ENCODE data around the gene NAPA.
"Not testable (repeated sequence)": the region's sequence is repeated elsewhere in the genome, so short reads cannot be mapped to it uniquely, and the experiment has no call there.

NAPA gene

DNA sequence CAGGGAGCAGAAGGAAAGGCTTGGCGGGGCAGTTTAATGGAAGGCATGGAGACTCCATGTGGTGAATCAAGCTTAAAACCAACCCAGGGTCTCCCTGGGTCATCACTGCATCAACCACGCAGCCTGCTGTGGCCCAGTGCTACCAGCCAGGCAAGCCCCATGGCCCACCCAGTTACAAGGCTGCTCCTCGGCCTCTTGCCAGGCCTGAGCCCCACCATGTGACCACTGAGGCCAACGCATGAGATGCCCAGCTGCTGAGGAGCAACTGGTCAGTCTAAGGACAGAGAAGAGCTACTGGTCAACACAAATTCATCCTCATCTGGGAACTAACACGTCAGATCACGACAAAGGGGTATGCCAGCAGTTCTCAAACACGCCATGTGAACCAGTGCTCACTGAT lies 15.5 kb downstream of the NAPA start:
- no peak for DNase-seq

DNA sequence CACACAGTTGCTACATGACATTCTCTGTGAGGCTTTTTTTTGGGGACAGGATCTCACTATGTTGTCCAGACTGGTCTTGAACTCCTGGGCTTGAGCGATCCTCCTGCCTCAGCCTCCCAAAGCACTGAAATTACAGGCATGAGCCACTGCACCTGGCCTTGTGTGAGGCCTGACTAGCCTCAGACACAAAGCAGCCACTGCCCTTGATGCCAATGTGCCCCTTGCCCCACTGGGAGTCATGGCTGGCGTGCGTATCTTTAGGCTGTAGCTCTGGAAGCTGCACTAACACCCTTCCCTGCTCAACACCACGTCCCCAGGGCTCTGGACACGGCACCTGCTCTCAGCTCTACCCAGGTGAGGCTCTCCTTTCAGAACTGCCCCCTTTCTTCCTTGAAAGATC lies 16.3 kb downstream of the NAPA start:
- DNase-seq, result no peak

DNA sequence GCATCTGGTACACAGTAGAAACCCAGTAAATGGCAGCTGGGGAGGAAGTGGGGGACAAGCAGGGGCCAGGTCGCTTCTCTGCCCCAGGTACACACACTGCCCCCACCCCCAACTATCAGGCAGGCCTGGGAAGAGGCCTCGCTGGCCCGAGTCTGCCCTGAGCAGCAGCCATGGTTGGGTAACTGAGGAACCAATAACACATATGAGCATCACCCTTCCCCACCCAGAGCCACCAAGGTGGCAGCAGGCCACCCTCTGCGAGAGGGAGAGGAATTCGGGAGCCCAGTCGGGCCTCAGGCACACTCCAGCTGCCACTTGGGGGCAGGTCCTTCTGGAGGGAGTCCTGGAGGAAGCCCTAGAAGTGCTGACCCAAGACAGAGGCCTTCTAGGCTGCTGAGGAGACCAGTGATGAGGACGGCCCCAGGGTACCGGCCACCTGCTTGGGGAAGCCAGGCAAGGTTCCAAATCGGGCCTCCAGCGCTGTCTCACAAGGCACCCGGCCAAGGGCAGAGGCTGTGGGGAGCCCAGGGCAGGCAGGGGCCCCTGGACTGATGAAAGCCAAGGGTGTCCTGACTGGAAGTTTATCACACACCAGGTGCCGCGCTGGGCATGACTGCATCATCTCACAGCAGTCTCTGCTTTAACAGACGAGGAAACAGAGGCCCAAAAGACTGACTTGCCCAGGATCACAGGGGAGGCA lies 16.9 kb downstream of the NAPA start:
- no peak for DNase-seq

DNA sequence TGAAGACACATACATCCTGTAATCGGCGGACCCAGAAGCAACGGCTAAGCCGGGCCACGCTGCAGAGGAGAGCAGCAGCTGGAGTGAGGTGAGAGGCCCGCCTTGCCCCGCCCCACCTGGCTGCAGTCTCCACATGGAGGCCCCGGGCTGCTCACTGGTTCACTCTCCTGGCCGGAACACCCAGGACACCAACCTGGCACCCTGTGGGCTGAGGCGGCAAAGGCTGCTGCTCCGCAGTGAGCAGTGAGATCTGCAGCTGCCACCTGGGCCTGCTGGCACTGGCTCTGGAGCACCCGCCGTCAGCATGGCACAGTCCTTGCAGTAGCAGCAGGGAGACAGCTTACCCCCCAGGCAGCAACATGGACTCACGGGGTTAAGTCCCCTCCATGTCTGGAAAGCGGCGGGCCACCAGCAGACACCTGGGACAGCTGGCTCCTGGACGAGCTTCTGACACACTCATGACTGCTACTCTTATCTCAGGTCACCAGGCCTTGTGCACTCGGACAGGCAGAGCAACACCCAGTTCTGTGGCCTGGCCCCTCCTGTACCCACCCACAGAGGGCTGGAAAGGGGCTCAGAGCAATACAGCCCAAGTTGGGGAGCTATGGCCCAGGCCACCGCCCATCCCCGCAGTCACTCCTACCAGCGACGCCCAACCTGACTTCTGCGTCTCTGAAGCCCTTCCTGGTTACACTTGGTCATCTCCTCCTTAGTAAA lies 17.7 kb downstream of the NAPA start:
- DNase-seq, result no peak

DNA sequence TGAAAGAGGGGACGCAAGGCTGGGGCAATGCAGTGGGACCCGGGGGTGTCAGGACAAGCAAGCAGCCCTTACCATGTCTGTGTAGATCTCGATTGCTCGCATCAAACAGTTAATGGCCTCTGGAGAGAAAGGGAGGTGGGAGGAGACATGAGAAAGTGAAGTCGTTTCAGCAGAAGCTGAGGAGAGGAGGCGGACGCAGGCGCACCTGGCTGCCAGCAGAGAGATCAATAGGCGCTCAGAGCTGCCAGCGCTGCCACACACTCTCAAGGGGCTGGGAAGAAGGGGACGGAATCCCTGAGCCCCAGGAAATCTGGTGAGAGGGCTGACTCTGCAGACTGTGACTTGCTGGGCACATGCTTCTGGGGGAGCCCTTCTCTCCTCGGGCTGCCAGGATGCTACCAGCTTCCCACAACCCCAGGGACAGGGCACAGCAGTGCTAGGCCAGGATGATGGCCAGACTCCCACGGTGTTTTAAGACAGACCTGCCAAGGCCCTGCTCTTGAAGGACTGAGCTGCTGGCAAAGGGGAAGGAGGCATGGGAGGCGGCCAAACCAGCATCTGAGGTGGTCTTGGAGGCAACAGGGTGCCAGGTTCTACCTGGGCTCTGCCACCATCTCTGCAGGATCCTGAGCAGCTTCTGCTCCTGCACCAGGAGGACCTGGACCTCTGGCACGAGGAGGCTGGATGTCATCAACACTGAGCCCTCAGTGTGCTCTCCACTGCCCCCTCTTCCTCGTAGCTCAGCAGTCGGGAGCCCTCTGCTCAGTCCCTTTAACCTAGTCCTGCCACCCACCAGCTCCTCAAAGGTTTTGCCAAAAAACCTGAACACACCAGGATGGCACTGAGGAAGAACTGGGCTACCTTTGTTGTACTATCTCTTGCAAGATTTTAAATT lies 19.1 kb downstream of the NAPA start:
- DNase-seq, result no peak

DNA sequence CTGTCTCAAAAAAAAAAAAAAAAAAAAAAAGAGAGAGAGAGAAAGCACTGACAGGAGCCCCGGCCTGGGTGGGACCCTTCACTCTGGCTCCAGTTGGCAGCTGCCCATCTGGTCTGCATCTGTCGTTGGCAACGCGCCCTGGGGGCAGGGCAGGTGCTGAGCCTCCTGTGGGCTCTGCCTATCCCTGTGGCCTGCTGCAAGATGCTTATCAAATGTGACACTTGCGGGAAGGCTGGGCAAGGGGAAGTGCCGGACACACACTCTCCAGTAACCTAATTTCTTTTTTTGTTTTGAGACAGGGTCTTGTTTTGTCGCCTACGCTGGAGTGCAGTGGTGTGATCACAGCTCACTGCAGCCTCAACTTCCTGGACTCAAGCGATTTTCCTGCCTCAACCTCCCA lies 20.1 kb downstream of the NAPA start:
- no peak for DNase-seq

DNA sequence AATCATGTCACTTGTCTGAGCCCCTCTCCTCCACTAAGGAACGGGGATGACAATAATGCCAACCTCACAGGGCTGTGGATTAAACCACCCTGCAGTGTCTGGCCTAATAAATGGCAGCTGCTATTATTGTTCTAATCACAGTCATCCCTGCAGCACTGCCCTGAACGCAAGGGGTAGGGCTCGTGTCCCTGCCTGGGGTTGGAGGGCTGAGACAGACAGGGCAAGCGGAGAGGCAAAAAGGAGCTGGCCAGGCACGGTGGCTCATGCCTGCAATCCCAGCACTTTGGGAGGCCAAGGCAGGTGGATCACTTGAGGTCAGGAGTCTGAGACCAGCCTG lies 20.7 kb downstream of the NAPA start:
- no peak for DNase-seq

DNA sequence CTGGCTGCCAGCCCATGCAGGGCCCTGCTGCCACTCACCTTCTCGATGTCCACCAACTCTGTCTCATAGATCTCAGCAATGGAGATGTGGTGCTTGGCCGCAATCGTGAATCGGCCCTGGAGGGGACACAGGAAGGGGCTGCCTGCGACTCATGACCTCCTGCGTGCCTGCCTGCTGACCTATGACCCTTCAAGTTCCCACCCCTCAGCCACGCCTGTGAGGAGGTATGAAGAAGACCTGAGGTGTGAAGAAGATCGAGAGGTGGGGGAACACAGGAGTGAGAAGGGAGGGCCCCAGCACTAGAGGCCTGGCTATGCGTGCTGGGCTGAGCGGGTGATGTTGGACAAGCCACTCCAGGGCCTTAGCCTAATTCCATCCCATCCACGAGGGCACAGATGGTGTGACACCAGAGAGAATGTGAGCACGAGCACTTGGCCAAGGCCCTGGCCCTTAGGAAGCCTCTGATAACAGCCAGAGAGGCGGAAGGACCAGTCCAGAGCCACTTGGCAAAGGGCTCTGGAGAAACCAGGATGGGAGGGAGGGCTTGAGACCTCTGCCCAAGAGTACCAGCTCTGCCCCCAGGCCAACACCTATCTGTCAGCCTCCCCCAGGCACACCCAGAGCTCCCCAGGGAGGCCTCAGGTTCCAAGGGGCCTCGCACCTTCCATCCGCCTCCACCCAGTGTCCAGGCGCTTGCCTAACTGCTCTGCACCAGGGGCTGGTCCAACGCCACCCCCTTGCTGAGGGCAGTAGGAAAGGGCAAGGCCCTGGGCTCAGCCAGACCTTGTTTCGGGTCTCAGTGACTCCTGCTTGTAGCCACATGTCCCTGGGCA lies 21.3 kb downstream of the NAPA start:
- no peak for DNase-seq

DNA sequence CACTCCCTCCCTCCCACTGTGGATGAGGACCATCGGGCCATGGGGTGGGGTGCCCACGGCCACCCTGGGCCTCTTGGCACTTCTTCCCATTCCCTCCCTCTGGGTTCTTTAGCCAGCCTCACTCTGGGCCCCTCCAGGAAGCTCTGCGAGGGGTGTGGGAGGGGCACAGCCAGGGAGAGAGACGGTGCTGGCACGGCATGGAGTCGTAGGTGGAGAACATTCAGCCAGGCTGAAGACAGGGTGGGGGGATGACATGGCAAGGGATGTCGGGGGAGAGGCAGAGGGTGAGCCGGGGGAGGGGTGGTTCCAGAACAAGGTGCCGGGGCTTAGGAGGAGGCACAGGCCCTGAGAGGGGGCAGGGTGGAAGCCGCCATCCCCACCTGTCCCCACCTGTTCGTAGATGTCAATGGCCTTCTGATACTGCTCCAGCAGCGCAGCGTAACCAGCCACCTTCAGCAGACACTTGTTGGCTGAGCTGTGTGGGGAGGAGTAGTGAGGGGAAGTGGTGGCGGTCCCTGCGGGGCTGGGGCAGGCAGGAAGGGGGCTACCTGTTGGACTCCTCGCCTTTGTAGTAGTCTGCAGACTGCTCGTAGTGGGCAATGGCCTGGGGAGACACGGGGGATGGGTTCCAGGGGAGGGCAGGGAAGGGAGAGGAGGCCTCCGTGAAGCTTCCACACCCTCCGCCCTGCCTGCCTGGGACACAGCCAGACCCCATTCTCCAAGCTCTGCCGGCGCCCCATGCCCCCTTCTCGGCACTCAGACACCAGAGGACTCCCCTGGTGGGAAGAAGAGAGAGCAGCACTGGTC lies 22.1 kb downstream of the NAPA start:
- no peak for DNase-seq

DNA sequence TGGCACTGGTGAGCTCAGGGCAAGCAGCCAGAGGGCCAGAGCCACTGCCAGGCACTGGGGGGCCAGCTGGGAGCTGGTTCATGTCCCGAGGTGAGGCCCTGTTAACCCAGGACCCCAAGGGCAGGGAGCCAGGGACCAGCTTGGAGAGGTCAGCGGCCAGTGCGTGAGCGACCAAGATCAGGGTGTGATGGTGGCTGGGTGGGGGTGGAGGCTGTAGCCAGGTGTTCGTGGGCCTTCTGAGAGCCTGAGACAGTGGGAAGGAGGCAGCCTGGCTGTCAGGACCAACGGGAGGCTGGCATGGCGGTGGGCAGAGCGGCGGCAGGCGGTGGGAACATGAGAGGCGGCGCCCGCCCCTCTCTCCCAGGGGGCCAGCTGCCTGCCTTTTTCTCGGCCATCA lies 22.7 kb downstream of the NAPA start:
- no peak for DNase-seq

DNA sequence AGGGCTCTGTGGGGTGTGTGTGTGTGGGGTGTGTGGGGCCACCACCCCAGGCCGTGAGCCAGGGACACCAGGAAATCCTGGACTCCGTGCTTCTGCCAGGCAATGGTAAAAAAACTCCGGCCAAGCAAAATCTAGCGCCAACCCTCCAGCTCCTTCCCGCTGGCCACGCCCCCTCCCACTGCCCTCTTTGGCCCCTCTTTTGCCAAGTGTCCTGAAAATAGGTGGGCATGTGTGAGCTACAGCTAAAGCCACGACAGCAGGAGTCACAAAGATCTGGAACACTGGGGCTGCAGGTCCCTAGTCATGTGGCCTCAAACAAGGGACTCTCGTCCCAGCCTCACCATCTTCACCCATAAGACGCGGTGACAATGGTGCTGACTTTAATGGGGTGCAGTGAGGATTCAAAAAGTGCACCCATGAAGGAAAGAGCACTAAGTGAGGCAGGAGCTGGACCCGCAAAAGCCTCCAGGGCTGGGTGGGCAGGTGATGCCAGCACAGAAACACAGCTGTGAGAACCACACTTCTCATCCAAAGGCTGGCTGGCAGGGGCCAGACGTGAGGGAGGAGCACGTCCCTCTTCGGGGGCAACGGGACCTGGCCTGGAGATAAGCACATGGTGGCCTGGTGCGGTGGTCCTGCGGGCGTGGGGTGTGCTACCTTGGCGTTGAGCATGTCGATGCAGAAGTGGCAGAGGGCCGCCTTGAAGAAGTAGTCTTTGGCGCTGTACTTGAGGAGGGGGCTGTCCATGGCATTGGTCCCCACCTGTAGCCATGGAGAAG lies 23.3 kb downstream of the NAPA start:
- no peak for DNase-seq

DNA sequence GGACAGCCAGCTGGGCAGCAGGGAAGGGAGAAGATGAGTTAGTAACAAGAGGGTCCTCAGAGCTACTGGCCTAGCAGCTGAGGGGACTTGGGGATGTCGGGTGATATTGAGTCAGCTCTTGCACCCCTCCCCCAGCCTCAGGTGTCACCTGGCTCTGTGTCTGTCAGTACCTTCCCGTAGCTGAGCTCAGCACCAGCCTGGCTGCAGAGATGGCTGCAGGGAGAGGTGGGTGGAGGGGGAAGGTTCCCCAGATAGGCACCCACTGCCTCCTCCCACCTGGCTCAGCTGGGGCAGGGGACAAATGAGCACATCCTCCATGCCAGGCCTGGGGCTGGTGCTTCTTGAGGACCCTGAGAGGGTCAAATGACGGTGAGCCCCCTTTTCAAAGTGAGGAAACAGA lies 24.0 kb downstream of the NAPA start:
- no peak for DNase-seq

DNA sequence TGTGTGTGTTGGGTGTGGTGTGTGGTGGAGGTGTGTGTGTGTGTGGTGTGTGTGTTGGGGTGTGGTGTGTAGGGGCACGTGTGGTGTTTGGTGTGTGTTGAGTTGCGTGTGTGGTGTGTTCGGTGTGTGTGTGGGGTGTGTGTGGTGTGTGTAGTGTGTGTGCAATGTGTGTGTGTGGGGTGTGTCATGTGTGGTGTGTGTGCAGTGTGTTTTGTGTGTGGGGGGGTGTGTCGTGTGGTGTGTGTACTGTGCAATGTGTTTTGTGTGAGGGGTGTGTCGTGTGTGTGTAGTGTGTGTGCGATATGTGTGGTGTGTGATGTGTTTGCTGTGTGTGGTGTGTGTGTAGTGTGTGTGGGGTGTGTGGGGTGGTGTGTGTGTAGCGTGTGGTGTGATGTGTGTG lies 24.8 kb downstream of the NAPA start:
- DNase-seq, result no peak

DNA sequence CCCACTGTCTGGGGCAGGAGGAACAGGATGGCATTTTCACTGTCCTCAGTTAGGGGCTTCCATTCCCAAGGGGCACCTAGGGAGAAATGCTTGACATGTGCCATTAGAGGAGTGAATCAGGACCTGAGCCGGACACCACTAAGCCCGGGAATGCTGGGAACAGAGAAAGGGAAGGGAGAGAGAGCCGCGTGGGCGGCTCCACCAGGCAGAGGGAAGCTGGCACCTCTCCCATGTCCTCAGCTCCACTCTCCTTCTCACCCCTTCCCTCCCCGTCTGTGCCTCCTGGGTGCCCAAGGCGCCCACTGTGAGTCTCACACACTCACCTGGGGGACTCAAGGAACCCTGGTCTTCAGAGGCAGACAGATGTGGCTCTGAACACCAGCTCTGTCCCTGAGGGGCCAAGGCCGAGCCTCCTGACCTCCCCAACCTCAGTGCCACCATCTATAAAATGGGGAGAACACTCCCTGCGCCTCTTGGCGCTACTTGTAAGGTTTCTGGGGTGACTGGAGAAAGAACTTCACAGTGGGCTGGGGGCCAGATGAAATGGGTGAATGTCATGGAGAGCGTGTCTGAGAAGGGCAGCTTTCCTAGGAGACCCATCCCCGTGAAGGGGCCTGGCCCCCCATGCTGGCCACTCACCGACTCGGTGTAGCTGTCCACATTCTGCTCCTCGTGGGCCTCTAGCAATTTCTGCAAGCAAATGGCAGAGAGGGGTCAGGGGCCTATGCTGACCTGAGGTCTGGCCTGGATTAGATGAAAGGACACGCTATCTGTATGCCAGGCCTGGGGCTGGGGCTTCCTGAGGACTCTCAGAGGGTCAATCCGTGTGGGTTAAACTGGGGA lies 25.6 kb downstream of the NAPA start:
- no peak for DNase-seq

DNA sequence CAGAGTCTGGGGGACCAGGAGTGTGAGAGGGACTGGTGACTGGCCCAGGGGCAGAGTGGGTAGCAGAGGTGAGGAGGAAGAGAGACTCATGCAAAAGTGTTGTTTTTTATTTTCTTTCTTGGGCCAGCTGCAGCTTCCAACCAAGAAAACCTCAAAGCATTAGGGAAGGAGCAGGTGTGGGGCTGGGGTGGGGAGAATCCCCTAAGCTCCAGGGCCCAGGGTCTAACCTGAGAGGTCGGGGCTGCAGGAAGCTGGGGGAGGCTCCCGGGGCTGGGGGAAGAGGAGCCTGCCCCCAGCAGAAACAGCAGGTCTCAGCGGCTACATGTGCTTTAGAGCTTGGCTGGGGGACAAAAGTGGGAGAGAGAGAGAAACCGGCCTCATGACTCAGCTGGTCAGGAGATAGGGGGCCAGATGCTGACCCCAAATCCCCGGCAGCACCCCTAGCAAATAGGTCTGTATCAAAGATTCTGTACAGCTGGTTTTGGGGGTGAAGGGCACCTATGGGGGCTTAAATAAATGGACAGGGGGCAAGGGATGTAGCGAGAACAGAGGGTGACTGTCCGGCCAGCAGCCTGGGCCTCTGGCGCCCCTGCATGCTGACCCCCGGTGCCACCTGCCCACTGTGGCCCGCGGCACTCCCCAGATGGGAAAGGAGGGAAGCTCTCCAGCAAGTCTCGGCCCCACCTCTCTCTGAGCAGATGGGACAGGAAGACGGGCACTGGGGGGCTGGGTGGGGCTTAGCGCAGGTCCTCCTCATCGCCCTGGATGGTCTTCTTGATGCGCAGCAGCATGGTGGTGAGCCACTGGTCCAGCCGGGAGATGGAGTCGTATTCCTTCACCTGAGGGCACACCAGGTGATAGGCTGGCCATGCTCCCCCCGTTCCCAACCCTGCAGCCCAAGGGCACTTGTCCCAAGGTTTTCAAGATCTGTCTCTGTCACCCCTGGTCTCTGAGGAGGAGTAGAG lies 27.0 kb downstream of the NAPA start:
- no peak for DNase-seq

DNA sequence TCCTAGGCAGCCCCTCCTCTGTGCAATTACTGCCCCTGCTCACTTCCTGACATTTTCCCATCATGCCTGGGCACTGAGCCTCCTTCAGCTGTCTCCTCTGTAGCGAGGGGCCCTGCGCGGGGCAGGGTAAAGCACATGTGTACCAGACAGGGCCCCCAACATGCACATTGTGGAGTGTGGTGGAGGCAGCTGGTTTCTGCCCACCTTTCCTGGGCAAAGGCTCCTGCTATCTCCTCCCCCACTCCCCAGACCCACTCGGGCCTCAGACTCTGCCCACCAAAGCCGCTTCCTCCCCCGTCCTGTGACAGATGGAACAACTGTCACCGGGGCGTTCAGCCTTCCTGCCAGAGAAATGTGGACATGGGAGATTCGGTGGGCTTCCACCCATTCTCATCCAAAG lies 28.0 kb downstream of the NAPA start:
- no peak for DNase-seq

DNA sequence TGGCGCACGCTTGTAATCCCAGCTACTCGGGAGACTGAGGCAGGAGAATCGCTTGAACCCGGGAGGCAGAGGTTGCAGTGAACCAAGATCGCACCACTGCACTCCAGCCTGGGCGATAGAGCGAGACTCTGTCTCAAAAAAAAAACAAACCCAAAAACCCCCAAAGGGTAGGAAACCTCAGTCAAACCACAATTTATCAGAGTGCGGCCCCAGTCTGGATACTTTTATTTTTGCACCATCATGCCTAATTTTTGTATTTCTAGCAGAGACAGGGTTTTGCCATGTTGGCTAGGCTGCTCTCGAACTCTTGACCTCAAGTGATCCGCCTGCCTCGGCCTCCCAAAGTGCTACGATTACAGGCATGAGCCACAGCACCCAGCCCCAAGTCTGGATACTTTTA lies 28.6 kb downstream of the NAPA start:
- not testable (repeated sequence) for DNase-seq

DNA sequence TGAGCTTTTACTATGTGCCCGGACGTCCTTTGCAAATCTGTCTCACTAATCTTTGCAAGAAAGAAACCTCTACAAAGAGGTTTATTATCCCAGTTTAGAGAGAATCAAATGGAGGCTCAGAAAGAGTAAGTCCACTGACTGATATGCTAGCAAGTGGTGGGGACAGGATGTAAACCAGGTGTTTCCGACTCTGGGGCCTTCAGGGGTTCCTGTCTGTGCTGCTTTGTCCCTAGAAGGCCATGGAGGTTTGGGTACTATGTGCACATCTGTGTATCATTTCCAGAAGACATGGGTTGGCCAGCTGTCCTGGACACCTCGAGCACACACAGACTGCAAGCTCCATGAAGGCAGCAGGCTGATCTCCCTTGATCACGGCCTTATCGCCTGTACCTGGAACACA lies 29.7 kb downstream of the NAPA start:
- peak; percentile 18 for DNase-seq

Data from activated CD4-positive, alpha-beta T cell treated with anti-CD3 and anti-CD28 coated beads, Interleukin-2, Interleukin-6, amounts not matched to agents 100 ng/mL and 50 ng/mL, durations not matched to agents 16 hours and 8 hours (primary cell).